HepG2 (cell line): ENCODE measurements around the gene HEPACAM2. TPM values are rescaled to one million over a fixed set of nuclear protein-coding genes. Genes with fewer than 3 reads are reported as not detected.

Source experiments
- AGO2 ChIP-seq: fragments of 200-400 bp; formaldehyde crosslinking; optimal IDR thresholded peaks from 2 replicates; pipeline ENCODE3; 2017; ENCODE audit warnings: mild to moderate bottlenecking, low read depth, low read length, moderate library complexity
- KLF6 ChIP-seq: IDR thresholded peaks from 2 replicates; pipeline ENCODE4 v1.8.0; 2016; ENCODE audit warnings: missing biosample characterization, missing genetic modification reagents
- SRSF9 ChIP-seq: fragments of 200-400 bp; formaldehyde crosslinking; IDR thresholded peaks from 2 replicates; pipeline ENCODE4 v1.6.1; 2018; ENCODE audit warnings: borderline replicate concordance, mild to moderate bottlenecking, low read depth, low read length; ENCODE audit not compliant: insufficient read depth, poor library complexity, severe bottlenecking
- ZNF547 ChIP-seq: sonication (generic); formaldehyde crosslinking; IDR thresholded peaks from 2 replicates; pipeline ENCODE4 v1.5.1; 2020; ENCODE audit warnings: mild to moderate bottlenecking, missing genetic modification reagents
- ZNF782 ChIP-seq: sonication (generic); formaldehyde crosslinking; IDR thresholded peaks from 2 replicates; pipeline ENCODE4 v1.4.0; 2020; ENCODE audit warnings: missing genetic modification reagents, mild to moderate bottlenecking, borderline replicate concordance
- polyA plus RNA-seq, 8 experiments: library from polyadenylated mRNA; depleted of rRNA in 3 of 8; stranded (reverse) in 7 of 8; unstranded in 1 of 8; fragments of >200 nt; fragmentation: Illumina TruSeq in 4 of 8; extraction: Trizol in 4 of 8; gene quantifications; 2 replicates each; pipeline versions ENCODE4 v1.2.1 to v1.2.3, GENCODE V29; 2011 to 2016; ENCODE audit warnings: low read depth in 4 of 8, missing spikeins in 1 of 8, mixed read lengths in 1 of 8; ENCODE audit not compliant: insufficient read depth in 1 of 8
- total RNA-seq, 5 experiments: library from RNA; depleted of rRNA; stranded (reverse); fragments of >200 nt; fragmentation: Illumina TruSeq; extraction: Trizol; gene quantifications; 2 replicates each; pipeline ENCODE4 v1.2.3, GENCODE V29; 2016; ENCODE audit warnings: low read depth in 1 of 5
- TF ChIP-seq, protein P1 (sequence below): sonication (generic); formaldehyde crosslinking; IDR thresholded peaks from 2 replicates; pipeline ENCODE4 v1.4.0; 2020; ENCODE audit warnings: missing genetic modification reagents
- TF ChIP-seq, protein P2 (sequence below): sonication (generic); IDR thresholded peaks from 2 replicates; pipeline ENCODE4 v1.6.1; 2016; ENCODE audit warnings: low read depth, borderline replicate concordance
- TF ChIP-seq, protein P3 (sequence below): sonication (generic); formaldehyde crosslinking; IDR thresholded peaks from 2 replicates; pipeline ENCODE4 v1.8.1; 2022; ENCODE audit warnings: mild to moderate bottlenecking, missing genetic modification reagents
- TF ChIP-seq, protein P4 (sequence below): sonication (generic); formaldehyde crosslinking; IDR thresholded peaks from 2 replicates; pipeline ENCODE4 v1.4.0; 2020; ENCODE audit warnings: mild to moderate bottlenecking, missing genetic modification reagents, borderline replicate concordance

HEPACAM2 gene
- total and polyA plus RNA-seq, 2 of the 13 experiments (the other 11 are each of a cell fraction or from before 2014, with no cell fraction given): not detected

DNA sequence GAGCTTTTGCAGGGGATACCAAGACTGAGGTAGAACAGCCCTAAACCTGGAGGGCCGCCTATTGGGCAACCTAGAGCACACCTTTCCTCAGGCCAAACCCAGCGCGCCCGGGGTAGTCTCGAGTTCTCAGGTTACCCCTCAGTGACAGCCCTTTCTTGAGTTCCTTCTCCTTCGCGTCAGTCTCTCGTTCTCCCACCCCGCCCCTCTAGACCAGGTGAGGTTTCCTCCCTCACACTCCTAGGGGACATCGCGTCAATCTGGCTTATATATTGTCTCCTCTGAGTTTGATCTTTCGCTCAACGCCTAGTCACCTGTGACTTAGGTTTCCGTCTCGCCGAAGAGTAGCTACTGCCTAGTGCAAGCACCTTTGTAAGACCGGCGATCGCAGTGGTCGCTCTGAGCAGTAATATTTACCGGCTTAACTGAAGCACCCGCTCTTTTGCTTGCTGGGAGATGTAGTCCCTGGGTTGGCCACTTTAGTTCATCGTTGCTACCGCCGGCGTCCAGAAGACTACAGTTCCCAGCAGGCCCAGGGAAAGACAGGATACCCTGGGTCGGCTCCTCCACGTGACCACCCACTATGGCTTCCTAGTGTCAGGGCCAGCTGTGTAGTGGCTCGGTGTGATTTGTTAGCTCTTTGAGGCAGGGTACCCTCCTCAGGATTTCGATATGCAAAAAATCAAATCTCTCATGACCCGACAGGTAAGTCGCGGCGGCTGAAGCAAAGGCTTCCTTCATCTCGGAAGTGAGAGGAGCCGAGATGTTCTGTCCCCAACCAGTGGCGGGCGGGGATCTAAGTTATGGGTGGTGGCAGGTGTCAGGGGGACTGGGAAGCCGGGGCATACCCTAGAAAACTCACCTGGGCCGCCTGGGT, 5.8 kb upstream of the HEPACAM2 start, which contains the start of gene VPS50 (continued):
- TF ChIP-seq, protein P1, sequence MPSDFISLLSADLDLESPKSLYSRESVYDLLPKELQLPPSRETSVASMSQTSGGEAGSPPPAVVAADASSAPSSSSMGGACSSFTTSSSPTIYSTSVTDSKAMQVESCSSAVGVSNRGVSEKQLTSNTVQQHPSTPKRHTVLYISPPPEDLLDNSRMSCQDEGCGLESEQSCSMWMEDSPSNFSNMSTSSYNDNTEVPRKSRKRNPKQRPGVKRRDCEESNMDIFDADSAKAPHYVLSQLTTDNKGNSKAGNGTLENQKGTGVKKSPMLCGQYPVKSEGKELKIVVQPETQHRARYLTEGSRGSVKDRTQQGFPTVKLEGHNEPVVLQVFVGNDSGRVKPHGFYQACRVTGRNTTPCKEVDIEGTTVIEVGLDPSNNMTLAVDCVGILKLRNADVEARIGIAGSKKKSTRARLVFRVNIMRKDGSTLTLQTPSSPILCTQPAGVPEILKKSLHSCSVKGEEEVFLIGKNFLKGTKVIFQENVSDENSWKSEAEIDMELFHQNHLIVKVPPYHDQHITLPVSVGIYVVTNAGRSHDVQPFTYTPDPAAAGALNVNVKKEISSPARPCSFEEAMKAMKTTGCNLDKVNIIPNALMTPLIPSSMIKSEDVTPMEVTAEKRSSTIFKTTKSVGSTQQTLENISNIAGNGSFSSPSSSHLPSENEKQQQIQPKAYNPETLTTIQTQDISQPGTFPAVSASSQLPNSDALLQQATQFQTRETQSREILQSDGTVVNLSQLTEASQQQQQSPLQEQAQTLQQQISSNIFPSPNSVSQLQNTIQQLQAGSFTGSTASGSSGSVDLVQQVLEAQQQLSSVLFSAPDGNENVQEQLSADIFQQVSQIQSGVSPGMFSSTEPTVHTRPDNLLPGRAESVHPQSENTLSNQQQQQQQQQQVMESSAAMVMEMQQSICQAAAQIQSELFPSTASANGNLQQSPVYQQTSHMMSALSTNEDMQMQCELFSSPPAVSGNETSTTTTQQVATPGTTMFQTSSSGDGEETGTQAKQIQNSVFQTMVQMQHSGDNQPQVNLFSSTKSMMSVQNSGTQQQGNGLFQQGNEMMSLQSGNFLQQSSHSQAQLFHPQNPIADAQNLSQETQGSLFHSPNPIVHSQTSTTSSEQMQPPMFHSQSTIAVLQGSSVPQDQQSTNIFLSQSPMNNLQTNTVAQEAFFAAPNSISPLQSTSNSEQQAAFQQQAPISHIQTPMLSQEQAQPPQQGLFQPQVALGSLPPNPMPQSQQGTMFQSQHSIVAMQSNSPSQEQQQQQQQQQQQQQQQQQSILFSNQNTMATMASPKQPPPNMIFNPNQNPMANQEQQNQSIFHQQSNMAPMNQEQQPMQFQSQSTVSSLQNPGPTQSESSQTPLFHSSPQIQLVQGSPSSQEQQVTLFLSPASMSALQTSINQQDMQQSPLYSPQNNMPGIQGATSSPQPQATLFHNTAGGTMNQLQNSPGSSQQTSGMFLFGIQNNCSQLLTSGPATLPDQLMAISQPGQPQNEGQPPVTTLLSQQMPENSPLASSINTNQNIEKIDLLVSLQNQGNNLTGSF: no peak
- TF ChIP-seq ZNF547 (no peak), KLF6 (CRISPR knock-in tag) (no peak), SRSF9 (no peak), AGO2 (no peak), ZNF782 (CRISPR knock-in tag) (peak; percentile 80; the same call in 1 of the 2 replicates)
- TF ChIP-seq, protein P2, sequence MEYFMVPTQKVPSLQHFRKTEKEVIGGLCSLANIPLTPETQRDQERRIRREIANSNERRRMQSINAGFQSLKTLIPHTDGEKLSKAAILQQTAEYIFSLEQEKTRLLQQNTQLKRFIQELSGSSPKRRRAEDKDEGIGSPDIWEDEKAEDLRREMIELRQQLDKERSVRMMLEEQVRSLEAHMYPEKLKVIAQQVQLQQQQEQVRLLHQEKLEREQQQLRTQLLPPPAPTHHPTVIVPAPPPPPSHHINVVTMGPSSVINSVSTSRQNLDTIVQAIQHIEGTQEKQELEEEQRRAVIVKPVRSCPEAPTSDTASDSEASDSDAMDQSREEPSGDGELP: peak; percentile 91
- TF ChIP-seq, protein P3, sequence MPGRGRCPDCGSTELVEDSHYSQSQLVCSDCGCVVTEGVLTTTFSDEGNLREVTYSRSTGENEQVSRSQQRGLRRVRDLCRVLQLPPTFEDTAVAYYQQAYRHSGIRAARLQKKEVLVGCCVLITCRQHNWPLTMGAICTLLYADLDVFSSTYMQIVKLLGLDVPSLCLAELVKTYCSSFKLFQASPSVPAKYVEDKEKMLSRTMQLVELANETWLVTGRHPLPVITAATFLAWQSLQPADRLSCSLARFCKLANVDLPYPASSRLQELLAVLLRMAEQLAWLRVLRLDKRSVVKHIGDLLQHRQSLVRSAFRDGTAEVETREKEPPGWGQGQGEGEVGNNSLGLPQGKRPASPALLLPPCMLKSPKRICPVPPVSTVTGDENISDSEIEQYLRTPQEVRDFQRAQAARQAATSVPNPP (CRISPR knock-in tag): no peak
- TF ChIP-seq, protein P4, sequence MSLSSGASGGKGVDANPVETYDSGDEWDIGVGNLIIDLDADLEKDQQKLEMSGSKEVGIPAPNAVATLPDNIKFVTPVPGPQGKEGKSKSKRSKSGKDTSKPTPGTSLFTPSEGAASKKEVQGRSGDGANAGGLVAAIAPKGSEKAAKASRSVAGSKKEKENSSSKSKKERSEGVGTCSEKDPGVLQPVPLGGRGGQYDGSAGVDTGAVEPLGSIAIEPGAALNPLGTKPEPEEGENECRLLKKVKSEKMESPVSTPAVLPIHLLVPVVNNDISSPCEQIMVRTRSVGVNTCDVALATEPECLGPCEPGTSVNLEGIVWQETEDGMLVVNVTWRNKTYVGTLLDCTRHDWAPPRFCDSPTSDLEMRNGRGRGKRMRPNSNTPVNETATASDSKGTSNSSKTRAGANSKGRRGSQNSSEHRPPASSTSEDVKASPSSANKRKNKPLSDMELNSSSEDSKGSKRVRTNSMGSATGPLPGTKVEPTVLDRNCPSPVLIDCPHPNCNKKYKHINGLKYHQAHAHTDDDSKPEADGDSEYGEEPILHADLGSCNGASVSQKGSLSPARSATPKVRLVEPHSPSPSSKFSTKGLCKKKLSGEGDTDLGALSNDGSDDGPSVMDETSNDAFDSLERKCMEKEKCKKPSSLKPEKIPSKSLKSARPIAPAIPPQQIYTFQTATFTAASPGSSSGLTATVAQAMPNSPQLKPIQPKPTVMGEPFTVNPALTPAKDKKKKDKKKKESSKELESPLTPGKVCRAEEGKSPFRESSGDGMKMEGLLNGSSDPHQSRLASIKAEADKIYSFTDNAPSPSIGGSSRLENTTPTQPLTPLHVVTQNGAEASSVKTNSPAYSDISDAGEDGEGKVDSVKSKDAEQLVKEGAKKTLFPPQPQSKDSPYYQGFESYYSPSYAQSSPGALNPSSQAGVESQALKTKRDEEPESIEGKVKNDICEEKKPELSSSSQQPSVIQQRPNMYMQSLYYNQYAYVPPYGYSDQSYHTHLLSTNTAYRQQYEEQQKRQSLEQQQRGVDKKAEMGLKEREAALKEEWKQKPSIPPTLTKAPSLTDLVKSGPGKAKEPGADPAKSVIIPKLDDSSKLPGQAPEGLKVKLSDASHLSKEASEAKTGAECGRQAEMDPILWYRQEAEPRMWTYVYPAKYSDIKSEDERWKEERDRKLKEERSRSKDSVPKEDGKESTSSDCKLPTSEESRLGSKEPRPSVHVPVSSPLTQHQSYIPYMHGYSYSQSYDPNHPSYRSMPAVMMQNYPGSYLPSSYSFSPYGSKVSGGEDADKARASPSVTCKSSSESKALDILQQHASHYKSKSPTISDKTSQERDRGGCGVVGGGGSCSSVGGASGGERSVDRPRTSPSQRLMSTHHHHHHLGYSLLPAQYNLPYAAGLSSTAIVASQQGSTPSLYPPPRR (CRISPR knock-in tag): no peak
